ENCODE measurements around the gene TENM4. TPM values are rescaled to one million over a fixed set of nuclear protein-coding genes. Genes with fewer than 3 reads are reported as not detected.

Gene TENM4
- total and polyA plus RNA-seq, 2 of the 8 experiments (the other 6 are each of a cell fraction or from before 2014, with no cell fraction given), result 3.5 to 7.2 TPM

DNA sequence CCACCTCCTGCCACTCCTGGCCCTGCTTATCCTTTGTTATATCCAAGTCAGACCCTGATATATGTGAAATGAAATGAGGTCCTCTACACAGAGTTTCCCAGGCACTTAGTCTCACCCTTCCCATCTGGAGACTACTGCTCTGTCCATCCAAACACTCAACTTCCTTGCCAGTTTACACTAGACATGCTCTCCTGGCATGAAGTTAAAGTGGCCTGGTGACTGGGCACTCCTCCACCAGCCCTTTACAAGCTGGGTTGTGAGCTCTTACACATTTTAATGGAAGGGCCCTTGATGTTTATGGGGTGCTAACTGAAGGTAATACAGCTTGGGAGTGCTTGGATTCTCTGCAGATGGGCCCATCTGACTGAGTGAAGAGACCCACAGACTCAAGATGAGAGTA, 650.0 kb downstream of the TENM4 start:
- Histone ChIP-seq H2BK20ac (ENCODE audit: low read length) (no peak overlapping the region), H3K79me1 (ENCODE audit: low read depth, low read length) (no peaks in the 10 kb centered on the region), H3K9ac (replicated peaks in 1 of 4; ENCODE audit: extremely low read depth in 1 of 4, low read depth in 3 of 4, low read length in 3 of 4) (no peak overlapping the region), H3K27me3 (replicated peaks in 1 of 4; ENCODE audit: control insufficient read depth in 3 of 4, extremely low read depth in 1 of 4, insufficient read depth in 3 of 4, low read length in 3 of 4) (no peaks in the 10 kb centered on the region), H3K56ac (replicated peaks; ENCODE audit: insufficient read length, low read depth, low read length) (no peak overlapping the region), H3K36me3 (ENCODE audit: control insufficient read depth in 2 of 4, insufficient read depth in 4 of 4, low read length in 3 of 4) (no peaks in the 10 kb centered on the region), H2BK120ac (replicated peaks; ENCODE audit: low read depth, low read length) (no peak overlapping the region), H3K23me2 (ENCODE audit: low read depth, low read length) (no peaks in the 10 kb centered on the region), H2BK12ac (ENCODE audit: low read depth, low read length) (no peak overlapping the region), H3K9me3 (ENCODE audit: insufficient read depth in 2 of 2, low read depth in 1 of 2, low read length in 1 of 2) (no peaks in the 10 kb centered on the region), H3K14ac (ENCODE audit: insufficient read length) (no peak overlapping the region), H3K79me2 (ENCODE audit: control insufficient read depth in 1 of 2, insufficient read depth in 2 of 2, low read length in 2 of 2) (no peaks in the 10 kb centered on the region), H3K4me2 (ENCODE audit: insufficient read depth in 1 of 2, low read depth in 2 of 2, low read length in 2 of 2) (no peak overlapping the region), H3K4ac (replicated peaks; ENCODE audit: insufficient read length, low read depth, low read length) (no peak overlapping the region), H3K27ac (ENCODE audit: low read depth, low read length) (no peak overlapping the region), H3K4me1 (replicated peaks in 1 of 4; ENCODE audit: control insufficient read depth in 3 of 4, insufficient read depth in 4 of 4, low read length in 3 of 4) (no peaks in the 10 kb centered on the region), H4K91ac (replicated peaks; ENCODE audit: insufficient read length, low read length) (no peak overlapping the region), H2AFZ (ENCODE audit: low read length) (no peak overlapping the region), H4K20me1 (replicated peaks in 1 of 2; ENCODE audit: control insufficient read depth in 1 of 2, insufficient read depth in 2 of 2, low read length in 2 of 2) (no peaks in the 10 kb centered on the region), H2BK5ac (ENCODE audit: low read depth, low read length) (no peak overlapping the region), H3K23ac (ENCODE audit: insufficient read length) (no peak overlapping the region), H3K18ac (ENCODE audit: extremely low read depth, low read length) (no peak overlapping the region), H3K4me3 (ENCODE audit: extremely low read depth in 1 of 4, insufficient read depth in 2 of 4, low read depth in 3 of 4, low read length in 4 of 4) (no peak overlapping the region), H2BK15ac (ENCODE audit: low read length) (no peak overlapping the region), H4K5ac (ENCODE audit: insufficient read length, low read depth, low read length) (no peak overlapping the region), H2AK5ac (ENCODE audit: low read depth, low read length) (no peak overlapping the region), H4K8ac (ENCODE audit: extremely low read depth, insufficient read depth, low read length) (no peak overlapping the region)
- FAIRE-seq (no peak), DNase-seq (ENCODE audit: low read depth in 1 of 2, low spot score in 2 of 2) (no peak)
- CTCF ChIA-PET (ENCODE audit: partially characterized antibody), result interaction anchor here (0.6 to 5.2 kb wide), 7 partner anchors 8 to 184 kb away, joined by 3 to 22 read pairs (median 6); no protein-coding TSS in a partner anchor
- POLR2A ChIA-PET (ENCODE audit: partially characterized antibody), result interaction anchor here (1.1 kb wide), 1 partner anchor 12 kb away, joined by 3 read pairs; no protein-coding TSS in a partner anchor
- TF ChIP-seq KDM1A (IDR thresholded peaks at IDR 0.05; ENCODE audit: borderline replicate concordance, low read length) (no peak), TAF1 (IDR thresholded peaks at IDR 0.05; ENCODE audit: low read depth, low read length) (no peak), BACH1 (IDR thresholded peaks at IDR 0.05; ENCODE audit: low read length) (no peak), KDM5A (IDR thresholded peaks at IDR 0.05; ENCODE audit: low read length) (no peak), BRCA1 (IDR thresholded peaks at IDR 0.05; ENCODE audit: low read depth, low read length) (no peak), RNF2 (IDR thresholded peaks at IDR 0.05; ENCODE audit: borderline replicate concordance, low read depth, low read length, missing control alignments, poor library complexity, severe bottlenecking) (no peak), MAFK (IDR thresholded peaks at IDR 0.05; ENCODE audit: low read depth, low read length) (no peak), CBX5 (IDR thresholded peaks at IDR 0.05; ENCODE audit: low read depth, low read length) (no peak), EZH2 (IDR thresholded peaks at IDR 0.05; ENCODE audit: low read depth, low read length, severe bottlenecking) (no peak), SAP30 (IDR thresholded peaks at IDR 0.05; ENCODE audit: insufficient read depth, insufficient replicate concordance, low read length) (no peak)
- TF ChIP-seq, protein P1, sequence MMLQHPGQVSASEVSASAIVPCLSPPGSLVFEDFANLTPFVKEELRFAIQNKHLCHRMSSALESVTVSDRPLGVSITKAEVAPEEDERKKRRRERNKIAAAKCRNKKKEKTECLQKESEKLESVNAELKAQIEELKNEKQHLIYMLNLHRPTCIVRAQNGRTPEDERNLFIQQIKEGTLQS (IDR thresholded peaks at IDR 0.05; ENCODE audit: insufficient read depth, low read depth, low read length), result no peak
- TF ChIP-seq, protein P2, sequence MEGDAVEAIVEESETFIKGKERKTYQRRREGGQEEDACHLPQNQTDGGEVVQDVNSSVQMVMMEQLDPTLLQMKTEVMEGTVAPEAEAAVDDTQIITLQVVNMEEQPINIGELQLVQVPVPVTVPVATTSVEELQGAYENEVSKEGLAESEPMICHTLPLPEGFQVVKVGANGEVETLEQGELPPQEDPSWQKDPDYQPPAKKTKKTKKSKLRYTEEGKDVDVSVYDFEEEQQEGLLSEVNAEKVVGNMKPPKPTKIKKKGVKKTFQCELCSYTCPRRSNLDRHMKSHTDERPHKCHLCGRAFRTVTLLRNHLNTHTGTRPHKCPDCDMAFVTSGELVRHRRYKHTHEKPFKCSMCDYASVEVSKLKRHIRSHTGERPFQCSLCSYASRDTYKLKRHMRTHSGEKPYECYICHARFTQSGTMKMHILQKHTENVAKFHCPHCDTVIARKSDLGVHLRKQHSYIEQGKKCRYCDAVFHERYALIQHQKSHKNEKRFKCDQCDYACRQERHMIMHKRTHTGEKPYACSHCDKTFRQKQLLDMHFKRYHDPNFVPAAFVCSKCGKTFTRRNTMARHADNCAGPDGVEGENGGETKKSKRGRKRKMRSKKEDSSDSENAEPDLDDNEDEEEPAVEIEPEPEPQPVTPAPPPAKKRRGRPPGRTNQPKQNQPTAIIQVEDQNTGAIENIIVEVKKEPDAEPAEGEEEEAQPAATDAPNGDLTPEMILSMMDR (IDR thresholded peaks at IDR 0.05; ENCODE audit: control extremely low read depth in 1 of 3, insufficient read depth in 1 of 3, low read depth in 1 of 3, low read length in 3 of 3), result no peak
